ENCODE measurements around the gene CSNK2A2. TPM values are rescaled to one million over a fixed set of nuclear protein-coding genes. Genes with fewer than 3 reads are reported as not detected.

Gene CSNK2A2
- polyA plus RNA-seq, 3 donors from 2014 or later, result 3.8 to 13.4 (median 11.2) TPM

Other genes with a start within 250 kb of the CSNK2A2 start
- gene CNGB1, start 227.0 kb downstream of the CSNK2A2 start, polyA plus RNA-seq, result not detected
- gene ZNF319, start 197.4 kb downstream of the CSNK2A2 start, polyA plus RNA-seq, result 10 to 100 TPM in 2 of 3 donors, 1 to 10 TPM in 1; 6.8 to 31.2 (median 10.3) TPM
- gene USB1, start 196.7 kb downstream of the CSNK2A2 start, polyA plus RNA-seq, result 100 to 1,000 TPM in 1 of 3 donors, 10 to 100 TPM in 2; 43.3 to 104 (median 88.7) TPM
- under 1 TPM in 1 of 3 donors, not detected in 2; 0.04 TPM for gene MMP15, start 172.4 kb downstream of the CSNK2A2 start, polyA plus RNA-seq
- gene CFAP20, start 68.7 kb downstream of the CSNK2A2 start, polyA plus RNA-seq, result 10 to 100 TPM; 36.6 to 43.2 (median 39.4) TPM
- not detected for gene PRSS54, start 96.9 kb upstream of the CSNK2A2 start, polyA plus RNA-seq
- gene GINS3, start 194.4 kb upstream of the CSNK2A2 start, polyA plus RNA-seq, result 1 to 10 TPM in 2 of 3 donors, not detected in 1; 2.5 to 4.2 TPM